Activated CD4-positive, alpha-beta T cell treated with anti-CD3 and anti-CD28 coated beads, Interleukin-2, amount 10 ng/mL, durations not matched to agents 24 days and 14 days (primary cell): Measurements from ENCODE around the gene LDLRAD4. TPM values are rescaled to one million over a fixed set of nuclear protein-coding genes. Genes with fewer than 3 reads are reported as not detected.
A peak's percentile ranks its signal among the peaks of the same experiment; 100 is the strongest.

Experiments used
- DNase-seq: peaks from one replicate; pipeline ENCODE4 v3.0.0; 2022
- H3K27ac Mint-ChIP-seq: one replicate; pipeline ENCODE4 v1.8.0; 2022; ENCODE audit warnings: mild to moderate bottlenecking, mixed read lengths
- H3K27me3 Mint-ChIP-seq: one replicate; pipeline ENCODE4 v1.8.0; 2022; ENCODE audit warnings: mixed read lengths
- H3K36me3 Mint-ChIP-seq: one replicate; pipeline ENCODE4 v1.8.0; 2022; ENCODE audit warnings: low read depth, mild to moderate bottlenecking, mixed read lengths
- H3K4me1 Mint-ChIP-seq: one replicate; pipeline ENCODE4 v1.8.0; 2021; ENCODE audit warnings: mixed read lengths
- H3K4me3 Mint-ChIP-seq: one replicate; pipeline ENCODE4 v1.8.0; 2022; ENCODE audit warnings: mild to moderate bottlenecking, moderate library complexity, mixed read lengths
- H3K9me3 Mint-ChIP-seq: one replicate; pipeline ENCODE4 v1.8.0; 2021; ENCODE audit warnings: mixed read lengths
- intact Hi-C: fragments of 100-400 bp; cut with micrococcal nuclease; formaldehyde crosslinking; loops from one replicate; pipeline ENCODE4 v1.15.1; 2023
- total RNA-seq: library from RNA; stranded (reverse); gene quantifications from 2 replicates; pipeline ENCODE4 v1.2.3, GENCODE V29; 2022

LDLRAD4 gene
- total RNA-seq, 1 donor from 2014 or later = 36.5 TPM

- H3K36me3 Mint-ChIP-seq = peaks cover 12% of the 10 kb centered on the region
- H3K4me3 Mint-ChIP-seq = no peak overlapping the region
- intact Hi-C loops = no loop called here
- H3K9me3 Mint-ChIP-seq = no peaks in the 10 kb centered on the region
- H3K27ac Mint-ChIP-seq = no peak overlapping the region
- peaks cover 51% of the 10 kb centered on the region for H3K4me1 Mint-ChIP-seq
- DNase-seq = no peak
- no peaks in the 10 kb centered on the region for H3K27me3 Mint-ChIP-seq
Observed at GRCh38 chr18:13574355-13574754, 355.8 kb downstream of the LDLRAD4 start.

GRCh38 chr18:13574761-13575160, 356.2 kb downstream of the LDLRAD4 start:
- peaks cover 52% of the 10 kb centered on the region for H3K4me1 Mint-ChIP-seq
- intact Hi-C loops = loop anchor here (5.0 kb wide), 1 partner anchor 197 kb away; no protein-coding TSS in a partner anchor
- H3K27ac Mint-ChIP-seq = no peak overlapping the region

GRCh38 chr18:13576598-13576997, 358.0 kb downstream of the LDLRAD4 start:
- peak overlapping the region; percentile 71 for H3K4me3 Mint-ChIP-seq
- DNase-seq = no peak
- peaks cover 48% of the 10 kb centered on the region for H3K4me1 Mint-ChIP-seq
- intact Hi-C loops = loop anchor here (5.0 kb wide), 1 partner anchor 199 kb away; no protein-coding TSS in a partner anchor
- no peaks in the 10 kb centered on the region for H3K9me3 Mint-ChIP-seq
- H3K36me3 Mint-ChIP-seq = peaks cover 12% of the 10 kb centered on the region
- peak overlapping the region; percentile 82 for H3K27ac Mint-ChIP-seq
- H3K27me3 Mint-ChIP-seq = no peaks in the 10 kb centered on the region

More at GRCh38 chr18:13574761-13575160, 356.2 kb downstream of the LDLRAD4 start:
- Mint-ChIP-seq H3K9me3 (no peaks in the 10 kb centered on the region), H3K4me3 (no peak overlapping the region), H3K27me3 (no peaks in the 10 kb centered on the region), H3K36me3 (peaks cover 12% of the 10 kb centered on the region)
- DNase-seq = no peak

- no peaks in the 10 kb centered on the region for H3K27me3 Mint-ChIP-seq
- H3K4me3 Mint-ChIP-seq = peak overlapping the region; percentile 71
- H3K4me1 Mint-ChIP-seq = peaks cover 51% of the 10 kb centered on the region
- intact Hi-C loops = loop anchor here (1.0 to 5.0 kb wide), 4 partner anchors 8 to 200 kb away; no protein-coding TSS in a partner anchor
- no peaks in the 10 kb centered on the region for H3K9me3 Mint-ChIP-seq
- H3K27ac Mint-ChIP-seq = peak overlapping the region; percentile 82
- peak; percentile 85 for DNase-seq
- H3K36me3 Mint-ChIP-seq = peaks cover 12% of the 10 kb centered on the region
Observed at GRCh38 chr18:13577091-13577697, 358.6 kb downstream of the LDLRAD4 start.

GRCh38 chr18:13577781-13578180, 359.2 kb downstream of the LDLRAD4 start:
- peak overlapping the region; percentile 82 for H3K27ac Mint-ChIP-seq
- no peaks in the 10 kb centered on the region for H3K27me3 Mint-ChIP-seq
- peaks cover 12% of the 10 kb centered on the region for H3K36me3 Mint-ChIP-seq
- no peak for DNase-seq
- peaks cover 51% of the 10 kb centered on the region for H3K4me1 Mint-ChIP-seq
- no peaks in the 10 kb centered on the region for H3K9me3 Mint-ChIP-seq
- peak overlapping the region; percentile 71 for H3K4me3 Mint-ChIP-seq
- intact Hi-C loops = loop anchor here (1.0 to 5.0 kb wide), 4 partner anchors 8 to 200 kb away; no protein-coding TSS in a partner anchor

GRCh38 chr18:13578400-13578799, 359.8 kb downstream of the LDLRAD4 start:
- Mint-ChIP-seq H3K4me3 (peak overlapping the region; percentile 45), H3K27me3 (no peaks in the 10 kb centered on the region)

GRCh38 chr18:13579874-13580273, 361.3 kb downstream of the LDLRAD4 start:
- Mint-ChIP-seq H3K9me3 (no peaks in the 10 kb centered on the region), H3K4me3 (peak overlapping the region; percentile 44), H3K27me3 (no peaks in the 10 kb centered on the region), H3K36me3 (peaks cover 9% of the 10 kb centered on the region), H3K27ac (peak overlapping the region; percentile 90), H3K4me1 (peaks cover 53% of the 10 kb centered on the region)
- intact Hi-C loops = loop anchor here (5.0 kb wide), 1 partner anchor 203 kb away; no protein-coding TSS in a partner anchor
- no peak for DNase-seq

More at GRCh38 chr18:13578400-13578799, 359.8 kb downstream of the LDLRAD4 start:
- H3K4me1 Mint-ChIP-seq = peaks cover 51% of the 10 kb centered on the region
- no peaks in the 10 kb centered on the region for H3K9me3 Mint-ChIP-seq
- H3K36me3 Mint-ChIP-seq = peaks cover 12% of the 10 kb centered on the region
- intact Hi-C loops = loop anchor here (5.0 kb wide), 1 partner anchor 201 kb away; no protein-coding TSS in a partner anchor
- peak overlapping the region; percentile 83 for H3K27ac Mint-ChIP-seq
- no peak for DNase-seq

- Mint-ChIP-seq H3K36me3 (peaks cover 8% of the 10 kb centered on the region), H3K27me3 (no peaks in the 10 kb centered on the region), H3K4me1 (peaks cover 51% of the 10 kb centered on the region), H3K4me3 (peak overlapping the region; percentile 44), H3K9me3 (no peaks in the 10 kb centered on the region), H3K27ac (peak overlapping the region; percentile 90)
- intact Hi-C loops = no loop called here
- DNase-seq = no peak
Observed at GRCh38 chr18:13580351-13580750, 361.8 kb downstream of the LDLRAD4 start.

GRCh38 chr18:13580991-13581390, 362.4 kb downstream of the LDLRAD4 start:
- H3K27ac Mint-ChIP-seq = no peak overlapping the region
- H3K27me3 Mint-ChIP-seq = no peaks in the 10 kb centered on the region
- no peak overlapping the region for H3K4me3 Mint-ChIP-seq
- no peak for DNase-seq
- intact Hi-C loops = no loop called here
- H3K4me1 Mint-ChIP-seq = peaks cover 53% of the 10 kb centered on the region
- no peaks in the 10 kb centered on the region for H3K9me3 Mint-ChIP-seq
- H3K36me3 Mint-ChIP-seq = peaks cover 4% of the 10 kb centered on the region

GRCh38 chr18:13581496-13582177, 363.1 kb downstream of the LDLRAD4 start:
- intact Hi-C loops = no loop called here
- Mint-ChIP-seq H3K4me1 (peaks cover 54% of the 10 kb centered on the region), H3K27me3 (no peaks in the 10 kb centered on the region), H3K4me3 (no peak overlapping the region), H3K9me3 (no peaks in the 10 kb centered on the region), H3K36me3 (peaks cover 3% of the 10 kb centered on the region), H3K27ac (no peak overlapping the region)
- no peak for DNase-seq

GRCh38 chr18:13582178-13582670, 363.7 kb downstream of the LDLRAD4 start:
- Mint-ChIP-seq H3K36me3 (peaks cover 2% of the 10 kb centered on the region), H3K27ac (no peak overlapping the region), H3K4me3 (no peak overlapping the region), H3K4me1 (peaks cover 52% of the 10 kb centered on the region), H3K27me3 (no peaks in the 10 kb centered on the region), H3K9me3 (no peaks in the 10 kb centered on the region)
- intact Hi-C loops = no loop called here
- DNase-seq = peak; percentile 46

- intact Hi-C loops = no loop called here
- peaks cover 4% of the 10 kb centered on the region for H3K36me3 Mint-ChIP-seq
- H3K27me3 Mint-ChIP-seq = no peaks in the 10 kb centered on the region
- H3K4me1 Mint-ChIP-seq = peaks cover 55% of the 10 kb centered on the region
- no peak overlapping the region for H3K4me3 Mint-ChIP-seq
- no peak overlapping the region for H3K27ac Mint-ChIP-seq
- no peaks in the 10 kb centered on the region for H3K9me3 Mint-ChIP-seq
- peak; percentile 53 for DNase-seq
Observed at GRCh38 chr18:13583576-13584550, 365.3 kb downstream of the LDLRAD4 start.

- peak; percentile 52 for DNase-seq
- intact Hi-C loops = loop anchor here (5.0 kb wide), 1 partner anchor 318 kb away; no protein-coding TSS in a partner anchor
- H3K36me3 Mint-ChIP-seq = peaks cover 9% of the 10 kb centered on the region
Observed at GRCh38 chr18:13584825-13585224, 366.3 kb downstream of the LDLRAD4 start.

More at GRCh38 chr18:13584825-13585224, 366.3 kb downstream of the LDLRAD4 start:
- peaks cover 57% of the 10 kb centered on the region for H3K4me1 Mint-ChIP-seq
- peaks cover 5% of the 10 kb centered on the region for H3K9me3 Mint-ChIP-seq
- H3K27ac Mint-ChIP-seq = no peak overlapping the region
- no peaks in the 10 kb centered on the region for H3K27me3 Mint-ChIP-seq
- H3K4me3 Mint-ChIP-seq = no peak overlapping the region
